ENCODE measurements around the gene P2RY2. TPM values are rescaled to one million over a fixed set of nuclear protein-coding genes. Genes with fewer than 3 reads are reported as not detected.
A peak's percentile ranks its signal among the peaks of the same experiment; 100 is the strongest.

Gene P2RY2
- polyA plus RNA-seq, 3 donors = 2.8 to 24.1 (median 12.7) TPM

DNA sequence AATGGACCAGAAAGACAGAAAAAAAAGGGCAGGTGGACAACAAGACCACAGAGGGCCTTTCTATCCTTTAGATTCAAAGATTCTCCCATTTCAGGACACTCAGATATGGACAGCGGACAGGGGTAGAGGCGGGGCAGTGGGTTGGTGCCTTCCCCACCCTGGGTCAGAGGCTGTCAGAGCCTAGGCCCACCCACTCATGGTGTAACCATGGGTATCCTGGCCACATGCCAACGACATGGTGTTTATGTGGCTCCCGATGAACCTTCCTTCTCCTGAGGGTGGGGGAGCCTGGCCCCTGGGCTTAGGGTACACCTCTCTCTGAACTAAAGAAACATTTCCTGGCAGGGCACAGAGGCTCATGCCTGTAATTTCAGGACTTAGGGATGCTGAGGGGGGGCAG lies 14.3 kb upstream of the P2RY2 start:
- Histone ChIP-seq H4K20me1 (ENCODE audit: insufficient read depth, low read length) (no peaks in the 10 kb centered on the region), H3K79me2 (ENCODE audit: insufficient read depth, low read length) (peaks cover 44% of the 10 kb centered on the region), H3K27ac (ENCODE audit: low read depth in 1 of 2, low read length in 2 of 2) (peak overlapping the region; percentile 85 to 91), H3K27me3 (ENCODE audit: control insufficient read depth in 2 of 2, insufficient read depth in 2 of 2, low read length in 2 of 2) (no peaks in the 10 kb centered on the region), H3K36me3 (replicated peaks in 1 of 2; ENCODE audit: control insufficient read depth in 1 of 2, insufficient read depth in 2 of 2, low read length in 2 of 2) (no peaks in the 10 kb centered on the region), H3K4me3 (replicated peaks in 1 of 3; ENCODE audit: low read depth in 2 of 3, low read length in 3 of 3) (no peak overlapping the region), H3K9me3 (replicated peaks in 1 of 2; ENCODE audit: control insufficient read depth in 1 of 2, insufficient read depth in 1 of 2, low read length in 2 of 2) (peaks cover 0 to under 1% of the 10 kb centered on the region in 2 donors), H3K9ac (ENCODE audit: insufficient read depth, low read length, poor library complexity, severe bottlenecking) (peak overlapping the region; percentile 52), H3K4me1 (ENCODE audit: control insufficient read depth in 1 of 2, insufficient read depth in 2 of 2, low read length in 2 of 2) (peaks cover 74 to 85% of the 10 kb centered on the region in 2 donors), H2AFZ (ENCODE audit: insufficient read depth, low read depth, low read length, poor library complexity, severe bottlenecking) (no peak overlapping the region), H3K4me2 (replicated peaks; ENCODE audit: extremely low read depth, low read length, poor library complexity, severe bottlenecking) (peak overlapping the region; percentile 78)
- peak in 2 of 3 donors; percentile 27 to 43 for DNase-seq
- Mint-ChIP-seq H3K4me1 (peaks cover 87% of the 10 kb centered on the region), H3K9me3 (peaks cover 0 to 3% (median 0%) of the 10 kb centered on the region in 7 donors), H3K36me3 (peaks cover 0 to 7% of the 10 kb centered on the region in 2 donors), H3K4me3 (peak overlapping the region in 1 of 2 donors; percentile 63), H3K27me3 (ENCODE audit: low read depth in 3 of 3) (peaks cover 0 to 4% (median 1%) of the 10 kb centered on the region in 3 donors), H3K27ac (peak overlapping the region; percentile 90 to 99 (median 97))
- intact Hi-C loops (cut with micrococcal nuclease) = loop anchor here in 1 of 2 donors (2.0 kb wide), 1 partner anchor 15 kb away; no protein-coding TSS in a partner anchor
- TF ChIP-seq, protein P1, sequence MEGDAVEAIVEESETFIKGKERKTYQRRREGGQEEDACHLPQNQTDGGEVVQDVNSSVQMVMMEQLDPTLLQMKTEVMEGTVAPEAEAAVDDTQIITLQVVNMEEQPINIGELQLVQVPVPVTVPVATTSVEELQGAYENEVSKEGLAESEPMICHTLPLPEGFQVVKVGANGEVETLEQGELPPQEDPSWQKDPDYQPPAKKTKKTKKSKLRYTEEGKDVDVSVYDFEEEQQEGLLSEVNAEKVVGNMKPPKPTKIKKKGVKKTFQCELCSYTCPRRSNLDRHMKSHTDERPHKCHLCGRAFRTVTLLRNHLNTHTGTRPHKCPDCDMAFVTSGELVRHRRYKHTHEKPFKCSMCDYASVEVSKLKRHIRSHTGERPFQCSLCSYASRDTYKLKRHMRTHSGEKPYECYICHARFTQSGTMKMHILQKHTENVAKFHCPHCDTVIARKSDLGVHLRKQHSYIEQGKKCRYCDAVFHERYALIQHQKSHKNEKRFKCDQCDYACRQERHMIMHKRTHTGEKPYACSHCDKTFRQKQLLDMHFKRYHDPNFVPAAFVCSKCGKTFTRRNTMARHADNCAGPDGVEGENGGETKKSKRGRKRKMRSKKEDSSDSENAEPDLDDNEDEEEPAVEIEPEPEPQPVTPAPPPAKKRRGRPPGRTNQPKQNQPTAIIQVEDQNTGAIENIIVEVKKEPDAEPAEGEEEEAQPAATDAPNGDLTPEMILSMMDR (IDR thresholded peaks at IDR 0.05) = no peak
- no CpG with 5 or more reads among the region's 4 CpGs for WGBS (ENCODE audit: insufficient coverage)

DNA sequence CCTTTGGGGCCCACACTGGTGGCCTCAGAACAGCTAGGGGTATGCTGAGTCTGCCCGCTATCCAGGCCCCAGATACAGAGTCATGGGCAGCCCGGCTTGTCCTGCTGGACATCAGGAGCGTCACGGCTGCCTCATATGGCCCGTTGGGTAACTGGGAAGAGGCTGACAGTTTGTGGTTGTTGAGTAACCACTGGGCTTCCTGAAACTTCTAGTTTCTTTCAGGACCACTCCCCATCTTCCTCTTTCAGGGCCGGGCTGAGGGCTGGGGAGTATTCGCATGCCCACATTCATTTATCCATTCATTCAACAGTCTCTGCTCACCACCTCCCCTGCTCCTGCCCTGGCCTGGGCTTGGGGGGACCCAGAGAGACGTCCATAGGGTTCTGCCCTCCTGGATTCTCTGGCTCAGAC lies 13.4 kb upstream of the P2RY2 start:
- Mint-ChIP-seq H3K27ac (peak overlapping the region; percentile 90 to 99 (median 97)), H3K4me1 (peaks cover 82% of the 10 kb centered on the region), H3K9me3 (peaks cover 0 to 4% (median 3%) of the 10 kb centered on the region in 7 donors), H3K27me3 (ENCODE audit: low read depth in 3 of 3) (peaks cover 0 to 4% (median 1%) of the 10 kb centered on the region in 3 donors), H3K36me3 (peaks cover 0 to 10% of the 10 kb centered on the region in 2 donors), H3K4me3 (peak overlapping the region; percentile 67 to 86)
- TF ChIP-seq, protein P1 (IDR thresholded peaks at IDR 0.05) = no peak
- Histone ChIP-seq H3K36me3 (replicated peaks in 1 of 2; ENCODE audit: control insufficient read depth in 1 of 2, insufficient read depth in 2 of 2, low read length in 2 of 2) (no peaks in the 10 kb centered on the region), H3K4me3 (replicated peaks in 1 of 3; ENCODE audit: low read depth in 2 of 3, low read length in 3 of 3) (peak overlapping the region in 1 of 3 experiments; percentile 66), H3K27ac (ENCODE audit: low read depth in 1 of 2, low read length in 2 of 2) (peak overlapping the region; percentile 85 to 91), H3K27me3 (ENCODE audit: control insufficient read depth in 2 of 2, insufficient read depth in 2 of 2, low read length in 2 of 2) (no peaks in the 10 kb centered on the region), H2AFZ (ENCODE audit: insufficient read depth, low read depth, low read length, poor library complexity, severe bottlenecking) (no peak overlapping the region), H3K4me2 (replicated peaks; ENCODE audit: extremely low read depth, low read length, poor library complexity, severe bottlenecking) (peak overlapping the region; percentile 78), H3K4me1 (ENCODE audit: control insufficient read depth in 1 of 2, insufficient read depth in 2 of 2, low read length in 2 of 2) (peaks cover 72 to 76% of the 10 kb centered on the region in 2 donors), H3K9ac (ENCODE audit: insufficient read depth, low read length, poor library complexity, severe bottlenecking) (peak overlapping the region; percentile 52), H3K9me3 (replicated peaks in 1 of 2; ENCODE audit: control insufficient read depth in 1 of 2, insufficient read depth in 1 of 2, low read length in 2 of 2) (peaks cover 0 to 2% of the 10 kb centered on the region in 2 donors), H3K79me2 (ENCODE audit: insufficient read depth, low read length) (peaks cover 45% of the 10 kb centered on the region), H4K20me1 (ENCODE audit: insufficient read depth, low read length) (no peaks in the 10 kb centered on the region)
- peak; percentile 94 to 99 (median 97) for DNase-seq
- WGBS (ENCODE audit: insufficient coverage) = 4% methylated on average over 3 of the region's 8 CpGs
- intact Hi-C loops (cut with micrococcal nuclease) = loop anchor here (1.0 to 2.0 kb wide), 2 partner anchors 10 to 16 kb away; no protein-coding TSS in a partner anchor

Data from CD14-positive monocyte (primary cell).